A673 (cell line): ENCODE measurements around the gene LHFPL2. TPM values are rescaled to one million over a fixed set of nuclear protein-coding genes. Genes with fewer than 3 reads are reported as not detected.
"Not testable (repeated sequence)": the region's sequence is repeated elsewhere in the genome, so short reads cannot be mapped to it uniquely, and the experiment has no call there.

Experiments used
- BruUV-seq: library from RNA; stranded (reverse); fragments of 400-500 nt; replicated peaks from 2 replicates; lab custom pipeline; 2021; lab: Mats Ljungman, UMichigan
- CTCF ChIA-PET: fragments of 300-600 bp; sonication (Branson Sonifier 250); formaldehyde crosslinking; loops from one replicate; lab custom pipeline; 2022; ENCODE audit warnings: antibody characterized with exemption; lab: Charles Lee
- POLR2A ChIA-PET: fragments of 300-600 bp; sonication (Branson Sonifier 250); formaldehyde crosslinking; loops from one replicate; lab custom pipeline; 2022; ENCODE audit warnings: antibody characterized with exemption; ENCODE audit not compliant: low non-redundant PET; lab: Charles Lee
- DNase-seq: peaks from one replicate; pipeline ENCODE4 v3.0.0-alpha.2; 2015; ENCODE audit warnings: low spot score
- H3K27ac ChIP-seq: fragments of 200-600 bp; sonication (generic); 2 replicates; pipeline ENCODE4 v1.5.1; 2016; ENCODE audit warnings: mixed run types, low read depth, mild to moderate bottlenecking, mixed read lengths, antibody characterized with exemption, low read length; ENCODE audit not compliant: poor library complexity, severe bottlenecking
- H3K27me3 ChIP-seq: fragments of 200-600 bp; sonication (generic); replicated peaks from 2 replicates; pipeline ENCODE4 v1.6.1; 2017; ENCODE audit warnings: mixed run types, low read depth, mild to moderate bottlenecking, mixed read lengths, antibody characterized with exemption, low read length; ENCODE audit not compliant: insufficient read depth, poor library complexity
- H3K36me3 ChIP-seq: fragments of 200-600 bp; sonication (generic); 2 replicates; pipeline ENCODE4 v1.6.1; 2016; ENCODE audit warnings: mixed run types, mild to moderate bottlenecking, mixed read lengths, antibody characterized with exemption, low read length; ENCODE audit not compliant: insufficient read depth, poor library complexity, severe bottlenecking
- H3K4me1 ChIP-seq: fragments of 200-600 bp; sonication (generic); 2 replicates; pipeline ENCODE4 v1.6.1; 2017; ENCODE audit warnings: mixed run types, mild to moderate bottlenecking, mixed read lengths, antibody characterized with exemption, low read length; ENCODE audit not compliant: insufficient read depth, poor library complexity, severe bottlenecking
- H3K4me3 ChIP-seq: fragments of 200-600 bp; sonication (generic); 2 replicates; pipeline ENCODE4 v1.5.1; 2016; ENCODE audit warnings: low read depth, mixed run types, mild to moderate bottlenecking, mixed read lengths, low read length; ENCODE audit not compliant: poor library complexity, severe bottlenecking
- H3K9me3 ChIP-seq: fragments of 200-600 bp; sonication (generic); 2 replicates; pipeline ENCODE4 v1.6.1; 2016; ENCODE audit warnings: mixed run types, low read depth, mild to moderate bottlenecking, mixed read lengths, antibody characterized with exemption, low read length; ENCODE audit not compliant: poor library complexity, severe bottlenecking
- CTCF ChIP-seq: fragments of 300-800, 200-600 bp; sonication (generic); conservative IDR thresholded peaks from 2 replicates; pipeline ENCODE4 v1.5.1; 2017; ENCODE audit warnings: low read depth, mild to moderate bottlenecking, antibody characterized with exemption, low read length, moderate library complexity, mixed read lengths
- EZH2 ChIP-seq: fragments of 200-600 bp; sonication (generic); IDR thresholded peaks from 2 replicates; pipeline ENCODE4 v1.6.1; 2017; ENCODE audit warnings: borderline replicate concordance, low read depth, mild to moderate bottlenecking, mixed read lengths, antibody characterized with exemption, low read length; ENCODE audit not compliant: poor library complexity, severe bottlenecking
- intact Hi-C: fragments of 100-400 bp; cut with micrococcal nuclease; formaldehyde crosslinking; loops from one replicate; pipeline ENCODE4 v1.10.0; 2022; ENCODE audit not compliant: unreplicated experiment
- total RNA-seq: library from RNA; stranded (reverse); gene quantifications from 2 replicates; pipeline ENCODE4 v1.2.3, GENCODE V29; 2021

The LHFPL2 gene
- total RNA-seq, 1 experiment from 2014 or later, result 6.2 TPM

- TF ChIP-seq CTCF (no peak), EZH2 (no peak)
- no TSS peak for BruUV-seq
- no peaks in the 10 kb centered on the region for H3K27me3 ChIP-seq
- H3K36me3 ChIP-seq, result no peaks in the 10 kb centered on the region
- CTCF ChIA-PET, result interaction anchor here (0.5 to 1.3 kb wide), 2 partner anchors 36 to 419 kb away, joined by 3 read pairs; no protein-coding TSS in a partner anchor
- no peak overlapping the region for H3K4me3 ChIP-seq
- intact Hi-C loops, result no loop called here
- POLR2A ChIA-PET, result interaction anchor here (0.6 kb wide), 1 partner anchor 321 kb away, joined by 3 read pairs; no protein-coding TSS in a partner anchor
- H3K27ac ChIP-seq, result no peak overlapping the region
- no peak for DNase-seq
- no peaks in the 10 kb centered on the region for H3K9me3 ChIP-seq
- no peaks in the 10 kb centered on the region for H3K4me1 ChIP-seq
Observed at GRCh38 chr5:78467140-78467539, 181.4 kb downstream of the LHFPL2 start.

GRCh38 chr5:78458843-78459242 lies 189.7 kb downstream of the LHFPL2 start:
- Histone ChIP-seq H3K4me3 (no peak overlapping the region), H3K27me3 (no peaks in the 10 kb centered on the region), H3K4me1 (no peaks in the 10 kb centered on the region), H3K9me3 (no peaks in the 10 kb centered on the region), H3K36me3 (no peaks in the 10 kb centered on the region), H3K27ac (no peak overlapping the region)
- TF ChIP-seq CTCF (no peak), EZH2 (no peak)
- DNase-seq, result no peak
- ChIA-PET CTCF (no interaction called here), POLR2A (no interaction called here)
- intact Hi-C loops, result no loop called here
- BruUV-seq, result no TSS peak

- POLR2A ChIA-PET, CTCF ChIA-PET, DNase-seq, BruUV-seq, intact Hi-C loops, H3K4me1 ChIP-seq, H3K9me3 ChIP-seq, H3K27me3 ChIP-seq, H3K36me3 ChIP-seq, H3K27ac ChIP-seq, H3K4me3 ChIP-seq: not testable (repeated sequence)
Observed at GRCh38 chr5:78457507-78457906, 191.1 kb downstream of the LHFPL2 start.

- no peak overlapping the region for H3K4me3 ChIP-seq
- no peaks in the 10 kb centered on the region for H3K36me3 ChIP-seq
- CTCF ChIA-PET, result no interaction called here
- POLR2A ChIA-PET, result no interaction called here
- no peak for DNase-seq
- peaks cover 5% of the 10 kb centered on the region for H3K4me1 ChIP-seq
- intact Hi-C loops, result no loop called here
- no peaks in the 10 kb centered on the region for H3K27me3 ChIP-seq
- TF ChIP-seq CTCF, result no peak
- TF ChIP-seq EZH2, result no peak
- no TSS peak for BruUV-seq
- no peaks in the 10 kb centered on the region for H3K9me3 ChIP-seq
- H3K27ac ChIP-seq, result no peak overlapping the region
Observed at GRCh38 chr5:78449103-78449502, 199.5 kb downstream of the LHFPL2 start.
